Stomach (tissue), 9 donors: Measurements from ENCODE around the gene CIT. TPM values are rescaled to one million over a fixed set of nuclear protein-coding genes. Genes with fewer than 3 reads are reported as not detected.

Experiments
- DNase-seq, 2 donors: peaks; one replicate each; pipeline versions ENCODE4 v3.0.0 to v3.0.0-alpha.2; 2013 to 2019
- H3K27ac ChIP-seq, 5 donors: fragments of 200-600 bp in 4 of 5; sonication (generic) in 4 of 5; one replicate each; pipeline ENCODE4 v1.5.1; 2013 to 2019; ENCODE audit warnings: mild to moderate bottlenecking in 1 of 5, moderate library complexity in 1 of 5
- H3K27me3 ChIP-seq, 3 donors: fragments of 200-600 bp; sonication (generic); one replicate each; pipeline ENCODE4 v1.5.1; 2017 to 2019; ENCODE audit warnings: mixed run types in 1 of 3
- H3K36me3 ChIP-seq, 4 donors: fragments of 200-600 bp; sonication (generic); 1 replicate in 3 of 4; 2 replicates in 1 of 4; pipeline ENCODE4 v1.5.1; 2016 to 2019
- H3K4me1 ChIP-seq, 4 donors: fragments of 200-600 bp; sonication (generic); one replicate each; pipeline ENCODE4 v1.5.1; 2016 to 2019
- H3K4me3 ChIP-seq, 4 donors: fragments of 200-600 bp; sonication (generic) in 3 of 4; one replicate each; pipeline ENCODE4 v1.5.1; 2016 to 2019; ENCODE audit warnings: mild to moderate bottlenecking in 1 of 4
- H3K9me3 ChIP-seq, 4 donors: fragments of 200-600 bp; sonication (generic); one replicate each; pipeline ENCODE4 v1.5.1; 2016 to 2019
- EP300 ChIP-seq: sonication (generic); formaldehyde crosslinking; IDR thresholded peaks from one replicate; pipeline ENCODE4 v1.6.1; 2017; ENCODE audit warnings: antibody characterized with exemption
- POLR2A ChIP-seq, 4 donors: fragments of 450-650 bp; IDR thresholded peaks; one replicate each; pipeline ENCODE4 v1.6.1; 2016; ENCODE audit warnings: antibody characterized with exemption in 4 of 4, control low read depth in 2 of 4, mild to moderate bottlenecking in 1 of 4, moderate library complexity in 1 of 4
- POLR2AphosphoS5 ChIP-seq, 3 donors: sonication (generic); formaldehyde crosslinking; IDR thresholded peaks; one replicate each; pipeline ENCODE4 v1.6.1; 2016; ENCODE audit warnings: antibody characterized with exemption in 3 of 3
- whole genome bisulfite sequencing, 5 donors: extraction: QIAGEN DNeasy Blood & Tissue Kit in 3 of 5; methylation state at CpG; one replicate each; pipeline versions ENCODE4 v1.1.5 to v1.1.7; 2013 to 2018; 5-methylcytosine and 5-hydroxymethylcytosine counted together
- intact Hi-C: fragments of 100-400 bp; cut with DNase I; formaldehyde crosslinking; loops from one replicate; pipeline ENCODE4 v1.15.1; 2023; ENCODE audit warnings: low total_unique reads
- polyA plus RNA-seq, 3 donors: library from polyadenylated mRNA; stranded (reverse); fragments of 200-250 nt; gene quantifications; one replicate each; pipeline ENCODE4 v1.2.3, GENCODE V29; 2013
- total RNA-seq, 5 donors: library from RNA; depleted of rRNA; stranded (reverse); fragments of >200 nt; gene quantifications; one replicate each; pipeline versions ENCODE4 v1.1.0 to v1.2.3, GENCODE V29; 2014 to 2016
- TF ChIP-seq, protein P1 (sequence below), 7 experiments: fragments of 450-650 bp in 4 of 7; fragments of 200-600 bp in 3 of 7; sonication (generic) in 3 of 7; IDR thresholded peaks; one replicate each; pipeline ENCODE4 v1.5.1; 2016 to 2019; ENCODE audit warnings: antibody characterized with exemption in 7 of 7, control low read depth in 2 of 7, mild to moderate bottlenecking in 1 of 7
- donor health status: healthy with polysubstance abuse.
- donor health status: Bipolar disorder and iron deficiency.
- donor health status: healthy.

CIT gene
- total and polyA plus RNA-seq, 8 donors: 2.8 to 164 (median 21.0) TPM

GRCh38 chr12:119840168-119840567 lies 37.0 kb downstream of the CIT start:
- no peaks in the 10 kb centered on the region for H3K4me1 ChIP-seq
- H3K4me3 ChIP-seq: no peak overlapping the region
- WGBS, 5 donors: 94 to 97% (median 95%) methylated on average over 4 of the region's 4 CpGs
- intact Hi-C loops: no loop called here
- no peaks in the 10 kb centered on the region for H3K27me3 ChIP-seq
- no peaks in the 10 kb centered on the region for H3K36me3 ChIP-seq
- no peak for TF ChIP-seq POLR2A (IDR thresholded peaks at IDR 0.05)
- TF ChIP-seq, protein P1, sequence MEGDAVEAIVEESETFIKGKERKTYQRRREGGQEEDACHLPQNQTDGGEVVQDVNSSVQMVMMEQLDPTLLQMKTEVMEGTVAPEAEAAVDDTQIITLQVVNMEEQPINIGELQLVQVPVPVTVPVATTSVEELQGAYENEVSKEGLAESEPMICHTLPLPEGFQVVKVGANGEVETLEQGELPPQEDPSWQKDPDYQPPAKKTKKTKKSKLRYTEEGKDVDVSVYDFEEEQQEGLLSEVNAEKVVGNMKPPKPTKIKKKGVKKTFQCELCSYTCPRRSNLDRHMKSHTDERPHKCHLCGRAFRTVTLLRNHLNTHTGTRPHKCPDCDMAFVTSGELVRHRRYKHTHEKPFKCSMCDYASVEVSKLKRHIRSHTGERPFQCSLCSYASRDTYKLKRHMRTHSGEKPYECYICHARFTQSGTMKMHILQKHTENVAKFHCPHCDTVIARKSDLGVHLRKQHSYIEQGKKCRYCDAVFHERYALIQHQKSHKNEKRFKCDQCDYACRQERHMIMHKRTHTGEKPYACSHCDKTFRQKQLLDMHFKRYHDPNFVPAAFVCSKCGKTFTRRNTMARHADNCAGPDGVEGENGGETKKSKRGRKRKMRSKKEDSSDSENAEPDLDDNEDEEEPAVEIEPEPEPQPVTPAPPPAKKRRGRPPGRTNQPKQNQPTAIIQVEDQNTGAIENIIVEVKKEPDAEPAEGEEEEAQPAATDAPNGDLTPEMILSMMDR (IDR thresholded peaks at IDR 0.05): no peak
- no peak for TF ChIP-seq POLR2AphosphoS5 (IDR thresholded peaks at IDR 0.05)
- peaks cover 0 to 6% (median 0%) of the 10 kb centered on the region in 4 donors for H3K9me3 ChIP-seq
- no peak for DNase-seq
- no peak overlapping the region for H3K27ac ChIP-seq

DNA sequence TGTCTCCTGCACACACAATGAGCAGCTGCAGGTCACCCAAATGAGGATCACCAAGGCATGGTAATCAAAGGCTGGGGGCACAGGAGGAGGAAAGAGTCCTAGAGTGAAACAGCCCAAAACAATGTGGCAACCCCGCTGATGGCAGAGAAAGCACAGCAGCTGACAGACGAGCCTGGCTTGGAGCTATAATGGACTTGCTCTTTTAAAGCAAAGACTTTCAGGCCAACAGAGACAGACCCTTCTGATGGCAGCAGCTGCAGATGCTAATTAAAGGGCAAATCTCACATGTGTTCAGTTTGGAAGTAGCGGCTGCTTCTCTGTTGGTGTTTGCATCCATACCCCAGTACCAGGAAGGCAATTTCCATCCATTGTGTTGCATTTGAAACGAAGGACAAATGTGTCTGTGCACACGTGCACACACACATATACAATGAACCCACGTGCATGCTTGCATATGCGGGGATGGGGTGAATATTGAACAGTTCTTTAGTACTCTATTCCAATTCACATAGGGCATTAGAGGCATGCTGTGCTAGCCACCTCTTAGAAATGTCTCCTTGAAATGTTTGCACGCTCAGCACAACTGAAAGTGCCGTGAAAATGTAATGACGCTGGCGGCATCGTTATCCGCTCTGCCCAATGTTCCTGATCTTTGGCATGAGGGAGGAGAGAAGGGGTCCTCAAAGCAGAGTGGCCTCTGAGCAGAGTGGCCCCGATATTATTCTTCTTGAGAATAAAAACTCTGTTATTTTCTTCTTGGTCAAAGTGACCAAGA lies 38.1 kb downstream of the CIT start:
- H3K4me1 ChIP-seq: no peaks in the 10 kb centered on the region
- intact Hi-C loops: no loop called here
- no peaks in the 10 kb centered on the region for H3K36me3 ChIP-seq
- no peak overlapping the region for H3K27ac ChIP-seq
- H3K4me3 ChIP-seq: no peak overlapping the region
- peaks cover 0 to 6% (median 0%) of the 10 kb centered on the region in 4 donors for H3K9me3 ChIP-seq
- H3K27me3 ChIP-seq: no peaks in the 10 kb centered on the region
- TF ChIP-seq POLR2AphosphoS5 (IDR thresholded peaks at IDR 0.05) (no peak), EP300 (no peak), POLR2A (IDR thresholded peaks at IDR 0.05) (no peak)
- TF ChIP-seq, protein P1 (IDR thresholded peaks at IDR 0.05): no peak
- 94 to 98% (median 97%) methylated on average over 14 of the region's 14 CpGs for WGBS, 5 donors
- no peak for DNase-seq

- DNase-seq: peak in 1 of 2 donors; percentile 6
- peaks cover 0 to 6% (median 0%) of the 10 kb centered on the region in 4 donors for H3K9me3 ChIP-seq
- H3K4me1 ChIP-seq: no peaks in the 10 kb centered on the region
- no peak overlapping the region for H3K27ac ChIP-seq
- WGBS, 5 donors: 43 to 80% (median 75%) methylated on average over 1 of the region's 1 CpG
- TF ChIP-seq POLR2A (IDR thresholded peaks at IDR 0.05): no peak
- TF ChIP-seq, protein P1 (IDR thresholded peaks at IDR 0.05): no peak
- no peak for TF ChIP-seq POLR2AphosphoS5 (IDR thresholded peaks at IDR 0.05)
- no peak for TF ChIP-seq EP300
- no peak overlapping the region for H3K4me3 ChIP-seq
- H3K27me3 ChIP-seq: no peaks in the 10 kb centered on the region
- H3K36me3 ChIP-seq: no peaks in the 10 kb centered on the region
- intact Hi-C loops: no loop called here
These were observed 40.3 kb downstream of the CIT start for GRCh38 chr12:119836781-119837180.

- TF ChIP-seq POLR2AphosphoS5 (IDR thresholded peaks at IDR 0.05): no peak
- TF ChIP-seq, protein P1 (IDR thresholded peaks at IDR 0.05): no peak
- TF ChIP-seq POLR2A (IDR thresholded peaks at IDR 0.05): no peak
- TF ChIP-seq EP300: no peak
- Histone ChIP-seq H3K27ac (no peak overlapping the region), H3K36me3 (no peaks in the 10 kb centered on the region), H3K4me3 (no peak overlapping the region), H3K27me3 (no peaks in the 10 kb centered on the region), H3K4me1 (no peaks in the 10 kb centered on the region), H3K9me3 (no peaks in the 10 kb centered on the region)
- 82 to 96% (median 88%) methylated on average over 2 of the region's 2 CpGs for WGBS, 5 donors
- DNase-seq: no peak
- intact Hi-C loops: no loop called here
These were observed 42.1 kb downstream of the CIT start for GRCh38 chr12:119835068-119835467.
